GM19397 (cell line): ENCODE results near the gene FPR1.
"Not testable (repeated sequence)": the region's sequence is repeated elsewhere in the genome, so short reads cannot be mapped to it uniquely, and the experiment has no call there.

Source experiments
- ATAC-seq: cut with Tn5 transposase; IDR thresholded peaks from one replicate; pipeline ENCODE4 v1.9.1; 2021; ENCODE audit warnings: mild to moderate bottlenecking, moderate library complexity; ENCODE audit not compliant: unreplicated experiment

The FPR1 gene

GRCh38 chr19:51738523-51738922, 13.2 kb downstream of the FPR1 start:
- not testable (repeated sequence) for ATAC-seq

- no peak for ATAC-seq
Observed at GRCh38 chr19:51737924-51738323, 13.8 kb downstream of the FPR1 start.

GRCh38 chr19:51737389-51737788, 14.3 kb downstream of the FPR1 start:
- ATAC-seq, result no peak

DNA sequence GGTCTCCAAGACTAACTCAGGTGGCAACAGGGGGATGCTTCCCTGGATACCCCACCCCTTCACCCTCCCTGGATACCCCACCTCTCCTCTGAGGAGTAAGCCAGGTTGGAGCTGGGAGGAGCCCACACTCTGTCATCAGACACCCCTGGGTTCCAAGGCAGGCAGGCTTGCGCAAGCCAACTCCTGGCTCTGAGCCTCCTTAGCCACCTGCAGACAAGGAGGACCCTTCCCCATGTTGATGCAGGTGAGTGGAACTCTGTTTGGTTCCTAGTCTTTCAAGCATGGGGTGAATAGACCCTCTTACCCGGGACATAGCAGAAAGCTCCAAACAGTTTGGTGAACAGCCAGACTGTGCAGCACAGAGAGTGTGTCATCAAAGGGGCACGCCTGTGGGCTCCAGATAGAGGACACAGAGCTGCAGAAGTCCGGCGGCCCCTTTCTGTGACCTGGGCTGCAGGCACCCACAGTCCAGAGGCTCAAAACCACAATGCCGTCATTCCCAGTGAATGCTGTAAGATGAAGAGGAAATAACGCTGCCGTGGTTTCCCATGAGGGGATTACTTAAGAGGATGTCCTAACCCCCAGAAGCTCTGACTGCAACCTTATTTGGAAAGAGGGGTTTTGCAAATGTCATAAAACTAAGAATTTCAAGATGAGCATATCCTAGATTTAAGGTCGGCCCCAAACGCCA, 15.8 kb downstream of the FPR1 start:
- ATAC-seq, result no peak

GRCh38 chr19:51733742-51734522, 17.7 kb downstream of the FPR1 start:
- no peak for ATAC-seq

DNA sequence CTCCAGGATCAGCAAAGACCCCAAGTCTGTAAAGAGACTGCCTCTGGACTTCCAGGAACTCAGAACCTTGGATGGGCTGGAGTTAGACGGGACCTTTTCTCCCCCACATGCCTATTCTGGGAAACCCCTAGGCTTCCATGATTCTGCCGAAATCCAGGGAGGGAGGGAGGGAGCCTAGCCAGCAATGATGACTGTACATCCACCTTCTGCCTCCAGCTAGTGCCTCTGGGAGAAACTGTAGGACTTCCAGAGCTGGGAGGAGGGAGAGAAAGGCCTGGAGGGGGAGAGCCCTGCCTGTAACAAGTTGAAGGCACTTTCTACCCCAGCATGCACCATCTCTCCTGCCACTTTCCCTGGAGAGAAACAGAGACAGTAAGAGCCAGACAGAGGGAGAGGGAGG, 21.9 kb downstream of the FPR1 start:
- no peak for ATAC-seq

DNA sequence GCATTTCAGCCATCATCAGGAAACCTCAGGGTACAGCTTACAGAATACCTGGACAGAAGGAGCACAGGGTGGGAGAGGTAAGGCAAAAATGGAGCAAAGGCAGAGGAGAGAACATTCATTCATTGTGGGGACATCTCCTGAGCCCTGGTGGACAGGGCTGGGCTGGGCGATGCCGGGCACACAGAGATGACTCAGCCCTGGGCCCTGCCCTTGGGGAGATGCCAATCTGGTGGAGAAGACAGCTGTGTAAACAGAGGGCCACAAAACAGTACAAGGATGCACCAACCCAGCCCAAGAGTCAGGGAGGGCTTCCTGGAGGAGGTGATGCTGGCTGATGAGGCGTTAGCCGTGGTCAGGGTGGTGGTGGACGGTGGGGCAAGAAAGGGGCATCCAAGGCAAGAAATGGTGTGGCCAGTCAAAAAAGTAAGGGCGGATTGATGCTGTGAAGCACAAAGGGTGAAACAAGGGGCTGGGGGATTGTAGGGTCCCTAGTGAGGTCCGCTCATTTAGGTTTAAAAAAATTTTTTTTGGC, 24.3 kb downstream of the FPR1 start:
- ATAC-seq, result no peak

DNA sequence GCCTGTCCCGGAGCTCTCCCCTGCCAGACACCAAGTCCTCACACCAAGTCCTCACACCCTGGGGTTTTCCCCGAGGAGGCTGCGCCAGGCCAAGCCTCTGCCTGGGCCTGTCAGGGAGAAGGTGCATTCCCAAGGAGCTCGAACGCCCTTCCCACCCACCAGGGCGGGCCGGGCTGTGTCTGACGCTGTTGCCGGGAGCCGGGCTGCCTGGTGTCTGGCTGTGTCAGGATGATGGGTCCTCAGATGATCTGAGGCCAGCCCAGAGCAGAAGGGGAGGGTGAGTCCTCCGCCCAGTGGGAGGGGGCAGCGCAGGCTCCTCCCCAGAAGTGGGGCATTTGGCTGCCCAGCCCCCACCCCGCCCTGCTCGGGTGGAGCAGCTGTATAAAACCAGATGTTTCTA, 25.6 kb downstream of the FPR1 start:
- ATAC-seq, result no peak

- ATAC-seq, result no peak
Observed at GRCh38 chr19:51724543-51724942, 27.1 kb downstream of the FPR1 start.

- no peak for ATAC-seq
Observed at GRCh38 chr19:51722492-51722891, 29.2 kb downstream of the FPR1 start.

GRCh38 chr19:51721905-51722304, 29.8 kb downstream of the FPR1 start:
- ATAC-seq, result no peak

GRCh38 chr19:51719251-51719988, 32.3 kb downstream of the FPR1 start:
- ATAC-seq, result no peak

DNA sequence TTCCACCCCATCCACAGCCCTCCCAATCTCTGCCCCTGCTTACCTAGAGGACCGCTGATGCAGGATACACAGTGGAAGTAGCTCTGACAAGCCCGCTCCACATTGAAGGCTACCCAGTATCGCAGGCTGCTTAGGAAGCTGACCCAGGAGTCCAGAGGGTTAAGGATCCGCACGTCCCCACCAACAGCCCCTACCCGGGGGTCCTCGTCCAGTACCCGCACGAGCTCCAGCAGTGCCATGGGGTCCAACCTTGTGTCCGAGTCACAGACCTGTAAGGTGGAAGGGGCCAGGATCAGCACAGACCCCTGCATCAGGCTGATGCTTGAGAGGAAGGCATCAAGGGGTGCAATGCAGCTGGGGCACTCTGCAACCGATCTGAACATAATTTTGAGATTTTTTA, 34.8 kb downstream of the FPR1 start:
- ATAC-seq, result no peak

DNA sequence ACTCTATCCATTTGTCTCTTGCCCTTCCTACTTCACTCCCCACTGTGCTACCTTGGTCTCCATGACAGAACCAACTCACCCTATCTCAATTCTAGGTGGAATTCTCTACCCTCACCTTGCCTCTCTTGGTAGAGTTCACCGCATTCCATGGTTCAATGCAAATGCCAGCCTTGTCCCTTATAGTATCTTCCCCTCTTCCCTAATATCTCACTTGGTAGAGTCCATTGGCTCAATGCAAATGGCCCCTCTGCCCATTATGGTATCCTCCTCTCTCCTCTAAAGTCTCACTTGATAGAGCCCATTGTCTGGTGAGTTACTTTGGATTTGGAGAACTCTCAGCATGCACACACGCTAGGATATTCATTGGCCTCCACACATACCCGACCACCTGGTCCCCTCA, 35.8 kb downstream of the FPR1 start:
- ATAC-seq, result no peak

- ATAC-seq, result no peak
Observed at GRCh38 chr19:51714848-51715247, 36.8 kb downstream of the FPR1 start.

- ATAC-seq, result no peak
Observed at GRCh38 chr19:51713319-51714285, 38.1 kb downstream of the FPR1 start.

DNA sequence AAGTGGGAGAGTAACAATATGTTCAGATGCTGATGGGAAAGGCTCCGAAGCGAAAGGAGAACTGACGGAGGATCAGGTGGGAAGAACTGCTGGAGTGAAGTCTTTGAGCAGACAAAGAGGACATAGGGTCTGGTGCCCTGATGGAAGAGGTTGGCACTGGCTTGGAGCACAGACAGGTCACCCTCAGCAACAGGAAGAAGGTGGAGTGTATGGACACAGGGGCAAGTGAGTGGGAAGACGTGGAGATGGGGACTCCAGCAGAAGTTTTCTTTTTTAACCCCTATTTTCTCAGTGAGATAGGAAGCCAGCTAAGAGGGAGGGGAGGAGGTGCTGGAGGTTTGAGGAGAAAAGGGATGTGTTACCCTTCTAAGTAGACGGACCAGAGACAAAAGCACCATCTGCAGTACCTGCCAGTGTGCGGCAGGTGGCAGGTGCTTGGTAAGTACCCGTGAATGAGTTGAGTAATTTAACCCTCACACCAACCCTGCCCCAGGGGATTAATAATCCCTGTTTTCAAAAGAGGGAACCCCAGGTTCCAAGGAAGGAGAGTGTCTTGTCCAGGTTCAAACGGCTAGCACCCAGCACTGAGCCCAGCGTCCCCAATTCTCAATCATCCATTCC, 39.1 kb downstream of the FPR1 start:
- no peak for ATAC-seq

DNA sequence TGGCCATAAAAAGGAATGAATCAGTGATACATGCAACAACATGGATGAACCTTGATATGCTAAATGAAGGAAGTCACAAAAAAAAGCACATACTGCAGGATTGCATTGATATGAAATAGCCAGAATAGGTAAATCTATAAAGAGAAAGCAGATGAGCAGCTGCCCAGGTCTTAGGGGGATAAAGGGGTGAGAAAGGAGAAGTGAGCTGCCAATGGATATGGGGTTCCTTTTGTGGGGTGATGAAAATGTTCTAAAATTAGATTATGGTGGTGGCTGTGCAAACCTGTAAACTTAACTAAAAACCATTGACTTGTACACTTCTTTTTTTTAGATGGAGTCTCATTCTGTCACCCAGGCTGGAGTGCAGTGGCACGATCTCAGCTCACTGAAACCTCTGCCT, 40.0 kb downstream of the FPR1 start:
- no peak for ATAC-seq

DNA sequence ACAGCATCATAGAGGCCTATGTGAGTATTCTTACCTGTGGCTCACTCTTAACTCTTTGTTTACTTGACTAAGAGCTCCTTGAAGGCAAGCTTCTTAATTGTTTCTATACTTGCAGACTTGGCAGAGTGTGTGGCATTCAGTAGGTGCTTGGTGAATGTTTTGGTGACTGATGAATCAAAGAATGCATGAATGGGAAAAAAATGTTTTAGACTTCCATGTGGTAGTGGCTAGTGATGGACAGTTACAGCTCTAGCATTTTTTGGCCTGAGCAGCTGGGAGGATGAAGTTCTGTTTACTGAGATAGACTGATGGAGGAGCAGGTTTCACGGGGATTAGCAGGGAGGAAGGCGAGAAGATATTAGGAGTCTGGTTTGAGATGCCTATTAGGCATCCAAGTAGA, 41.5 kb downstream of the FPR1 start:
- ATAC-seq, result no peak

GRCh38 chr19:51709575-51709974, 42.1 kb downstream of the FPR1 start:
- ATAC-seq, result no peak
